ENCODE results near the gene BLTP2.

BLTP2 gene

GRCh38 chr17:28655160-28655559 is 10.2 kb upstream of the BLTP2 start:
- Histone ChIP-seq H3K4me3 (ENCODE audit: insufficient read depth, low read depth, low read length) (no peak overlapping the region), H3K4me1 (ENCODE audit: control insufficient read depth, insufficient read depth, low read length) (no peaks in the 10 kb centered on the region), H3K9me3 (ENCODE audit: control insufficient read depth, low read length) (no peaks in the 10 kb centered on the region), H3K27ac (ENCODE audit: insufficient read depth, low read depth, low read length, poor library complexity, severe bottlenecking) (no peak overlapping the region), H3K27me3 (ENCODE audit: control insufficient read depth, insufficient read depth, low read length, poor library complexity, severe bottlenecking) (no peaks in the 10 kb centered on the region), H3K36me3 (ENCODE audit: control insufficient read depth, insufficient read depth, low read length) (peaks cover 37% of the 10 kb centered on the region)
- WGBS, 2 experiments = 93 to 98% methylated on average over 5 of the region's 5 CpGs

- Histone ChIP-seq H3K27ac (ENCODE audit: insufficient read depth, low read depth, low read length, poor library complexity, severe bottlenecking) (no peak overlapping the region), H3K27me3 (ENCODE audit: control insufficient read depth, insufficient read depth, low read length, poor library complexity, severe bottlenecking) (no peaks in the 10 kb centered on the region), H3K9me3 (ENCODE audit: control insufficient read depth, low read length) (no peaks in the 10 kb centered on the region), H3K4me1 (ENCODE audit: control insufficient read depth, insufficient read depth, low read length) (peaks cover 4% of the 10 kb centered on the region), H3K36me3 (ENCODE audit: control insufficient read depth, insufficient read depth, low read length) (peaks cover 18% of the 10 kb centered on the region), H3K4me3 (ENCODE audit: insufficient read depth, low read depth, low read length) (no peak overlapping the region)
- 92 to 96% methylated on average over 2 of the region's 2 CpGs for WGBS, 2 experiments
Measured at GRCh38 chr17:28648698-28649097, 3.7 kb upstream of the BLTP2 start.

GRCh38 chr17:28646039-28646754 is 1.2 kb upstream of the BLTP2 start:
- WGBS, 2 experiments = 93 to 95% methylated on average over 11 of the region's 12 CpGs

DNA sequence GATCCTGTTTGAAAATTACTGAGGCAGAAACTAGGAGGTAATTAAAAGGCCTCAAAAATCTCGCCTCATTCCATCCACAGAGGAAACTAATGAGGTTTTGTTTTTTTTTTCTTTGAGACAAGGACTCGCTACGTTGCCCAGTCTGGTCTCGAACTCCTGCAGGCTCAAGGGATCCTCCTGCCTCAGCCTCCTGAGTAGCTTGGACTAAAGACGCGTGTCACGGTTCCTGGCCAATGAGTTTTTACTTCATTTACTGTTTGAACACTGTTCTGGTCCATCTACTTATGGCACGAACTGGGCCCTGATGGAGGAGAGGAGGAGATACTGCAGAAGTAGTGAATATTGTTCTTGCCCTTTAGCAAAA is 600 bp upstream of the BLTP2 start:
- 71 to 82% methylated on average over 8 of the region's 8 CpGs for WGBS, 2 experiments
- Histone ChIP-seq H3K9me3 (ENCODE audit: control insufficient read depth, low read length) (no peaks in the 10 kb centered on the region), H3K4me1 (ENCODE audit: control insufficient read depth, insufficient read depth, low read length) (peaks cover 7% of the 10 kb centered on the region), H3K27me3 (ENCODE audit: control insufficient read depth, insufficient read depth, low read length, poor library complexity, severe bottlenecking) (no peaks in the 10 kb centered on the region), H3K4me3 (ENCODE audit: insufficient read depth, low read depth, low read length) (peak overlapping the region; percentile 91), H3K27ac (ENCODE audit: insufficient read depth, low read depth, low read length, poor library complexity, severe bottlenecking) (peak overlapping the region; percentile 20), H3K36me3 (ENCODE audit: control insufficient read depth, insufficient read depth, low read length) (peaks cover 18% of the 10 kb centered on the region)

More at GRCh38 chr17:28646039-28646754, 1.2 kb upstream of the BLTP2 start:
- Histone ChIP-seq H3K4me3 (ENCODE audit: insufficient read depth, low read depth, low read length) (no peak overlapping the region), H3K27ac (ENCODE audit: insufficient read depth, low read depth, low read length, poor library complexity, severe bottlenecking) (no peak overlapping the region), H3K4me1 (ENCODE audit: control insufficient read depth, insufficient read depth, low read length) (peaks cover 7% of the 10 kb centered on the region), H3K9me3 (ENCODE audit: control insufficient read depth, low read length) (no peaks in the 10 kb centered on the region), H3K36me3 (ENCODE audit: control insufficient read depth, insufficient read depth, low read length) (peaks cover 21% of the 10 kb centered on the region), H3K27me3 (ENCODE audit: control insufficient read depth, insufficient read depth, low read length, poor library complexity, severe bottlenecking) (no peaks in the 10 kb centered on the region)

- Histone ChIP-seq H3K36me3 (ENCODE audit: control insufficient read depth, insufficient read depth, low read length) (peaks cover 29% of the 10 kb centered on the region), H3K27ac (ENCODE audit: insufficient read depth, low read depth, low read length, poor library complexity, severe bottlenecking) (peak overlapping the region; percentile 76), H3K4me3 (ENCODE audit: insufficient read depth, low read depth, low read length) (peak overlapping the region; percentile 91), H3K27me3 (ENCODE audit: control insufficient read depth, insufficient read depth, low read length, poor library complexity, severe bottlenecking) (no peaks in the 10 kb centered on the region), H3K9me3 (ENCODE audit: control insufficient read depth, low read length) (no peaks in the 10 kb centered on the region), H3K4me1 (ENCODE audit: control insufficient read depth, insufficient read depth, low read length) (peaks cover 7% of the 10 kb centered on the region)
- WGBS, 2 experiments = 2 to 3% methylated on average over 18 of the region's 18 CpGs
Measured at GRCh38 chr17:28643983-28644786, 773 bp downstream of the BLTP2 start.

DNA sequence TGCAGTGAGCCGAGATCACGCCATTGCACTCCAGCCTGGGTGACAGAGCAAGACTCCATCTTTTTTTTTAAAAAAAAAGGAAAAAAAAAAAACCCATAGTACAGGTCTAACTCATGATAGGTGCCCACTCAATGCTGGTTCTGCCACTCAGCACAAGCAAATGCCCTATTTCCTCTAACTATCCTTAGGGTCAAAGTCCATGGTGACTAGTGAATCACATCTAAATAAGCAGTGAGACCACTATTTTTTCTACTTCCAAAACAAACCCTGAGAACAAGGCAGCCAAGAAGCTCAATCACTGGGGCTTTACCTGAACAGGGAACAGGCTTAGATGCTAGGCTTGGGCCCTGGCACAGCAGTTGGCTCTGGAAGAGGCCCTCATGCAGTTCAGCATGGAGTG is 3.4 kb downstream of the BLTP2 start:
- H3K4me1 ChIP-seq (ENCODE audit: control insufficient read depth, insufficient read depth, low read length) = peaks cover 7% of the 10 kb centered on the region
- no peaks in the 10 kb centered on the region for H3K27me3 ChIP-seq (ENCODE audit: control insufficient read depth, insufficient read depth, low read length, poor library complexity, severe bottlenecking)
- H3K27ac ChIP-seq (ENCODE audit: insufficient read depth, low read depth, low read length, poor library complexity, severe bottlenecking) = no peak overlapping the region
- peaks cover 49% of the 10 kb centered on the region for H3K36me3 ChIP-seq (ENCODE audit: control insufficient read depth, insufficient read depth, low read length)
- 89 to 96% methylated on average over 2 of the region's 2 CpGs for WGBS, 2 experiments
- H3K9me3 ChIP-seq (ENCODE audit: control insufficient read depth, low read length) = no peaks in the 10 kb centered on the region
- H3K4me3 ChIP-seq (ENCODE audit: insufficient read depth, low read depth, low read length) = no peak overlapping the region

DNA sequence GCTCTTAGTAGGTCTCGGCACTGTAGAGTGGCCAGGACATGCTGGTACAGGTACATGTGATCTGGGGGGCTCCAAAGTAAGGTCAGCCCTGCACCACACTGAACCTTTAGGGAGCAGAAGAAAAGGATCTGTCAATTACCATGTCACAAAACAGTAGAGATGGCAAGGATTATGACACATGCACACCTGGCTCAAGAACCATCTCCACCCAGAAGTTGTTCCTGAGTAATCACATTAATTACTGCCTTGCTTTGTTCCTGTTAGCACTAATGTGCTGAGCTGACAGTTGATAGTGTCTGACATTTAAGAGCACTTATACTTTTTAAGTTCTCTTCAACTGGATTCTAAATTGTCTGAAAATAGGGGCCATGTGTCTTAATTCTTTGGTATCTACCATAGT is 9.5 kb downstream of the BLTP2 start:
- Histone ChIP-seq H3K36me3 (ENCODE audit: control insufficient read depth, insufficient read depth, low read length) (peaks cover 89% of the 10 kb centered on the region), H3K9me3 (ENCODE audit: control insufficient read depth, low read length) (no peaks in the 10 kb centered on the region), H3K27me3 (ENCODE audit: control insufficient read depth, insufficient read depth, low read length, poor library complexity, severe bottlenecking) (no peaks in the 10 kb centered on the region), H3K27ac (ENCODE audit: insufficient read depth, low read depth, low read length, poor library complexity, severe bottlenecking) (no peak overlapping the region), H3K4me1 (ENCODE audit: control insufficient read depth, insufficient read depth, low read length) (no peaks in the 10 kb centered on the region), H3K4me3 (ENCODE audit: insufficient read depth, low read depth, low read length) (no peak overlapping the region)
- WGBS, 2 experiments = 95 to 97% methylated on average over 1 of the region's 1 CpG

- Histone ChIP-seq H3K4me1 (ENCODE audit: control insufficient read depth, insufficient read depth, low read length) (no peaks in the 10 kb centered on the region), H3K27ac (ENCODE audit: insufficient read depth, low read depth, low read length, poor library complexity, severe bottlenecking) (no peak overlapping the region), H3K27me3 (ENCODE audit: control insufficient read depth, insufficient read depth, low read length, poor library complexity, severe bottlenecking) (no peaks in the 10 kb centered on the region), H3K9me3 (ENCODE audit: control insufficient read depth, low read length) (no peaks in the 10 kb centered on the region), H3K36me3 (ENCODE audit: control insufficient read depth, insufficient read depth, low read length) (peaks cover 81% of the 10 kb centered on the region), H3K4me3 (ENCODE audit: insufficient read depth, low read depth, low read length) (no peak overlapping the region)
- WGBS, 2 experiments = 94 to 96% methylated on average over 14 of the region's 14 CpGs
Measured at GRCh38 chr17:28634206-28634865, 10.6 kb downstream of the BLTP2 start.

DNA sequence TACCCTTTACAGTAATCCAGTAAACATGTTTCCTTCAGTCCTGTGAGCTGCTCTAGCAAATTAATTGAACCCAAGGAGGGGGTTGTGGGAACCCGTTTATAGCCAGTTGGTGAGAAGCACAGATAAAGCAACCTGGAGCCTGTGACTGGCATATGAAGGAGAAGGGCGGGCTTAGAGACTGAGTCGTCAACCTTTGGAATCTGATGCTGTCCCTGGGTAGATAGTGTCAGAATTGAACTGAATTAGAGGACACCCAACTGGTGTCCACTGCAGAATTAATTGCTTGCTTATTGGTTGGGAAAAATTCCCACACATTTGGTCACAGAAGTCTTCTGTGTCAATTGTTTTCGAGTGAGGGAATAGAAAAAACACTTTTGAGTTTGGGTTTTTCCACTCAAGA is 18.1 kb downstream of the BLTP2 start:
- Histone ChIP-seq H3K4me1 (ENCODE audit: control insufficient read depth, insufficient read depth, low read length) (no peaks in the 10 kb centered on the region), H3K27ac (ENCODE audit: insufficient read depth, low read depth, low read length, poor library complexity, severe bottlenecking) (no peak overlapping the region), H3K27me3 (ENCODE audit: control insufficient read depth, insufficient read depth, low read length, poor library complexity, severe bottlenecking) (no peaks in the 10 kb centered on the region), H3K36me3 (ENCODE audit: control insufficient read depth, insufficient read depth, low read length) (peaks cover 51% of the 10 kb centered on the region), H3K9me3 (ENCODE audit: control insufficient read depth, low read length) (no peaks in the 10 kb centered on the region), H3K4me3 (ENCODE audit: insufficient read depth, low read depth, low read length) (no peak overlapping the region)
- WGBS, 2 experiments = 95 to 97% methylated on average over 4 of the region's 4 CpGs

DNA sequence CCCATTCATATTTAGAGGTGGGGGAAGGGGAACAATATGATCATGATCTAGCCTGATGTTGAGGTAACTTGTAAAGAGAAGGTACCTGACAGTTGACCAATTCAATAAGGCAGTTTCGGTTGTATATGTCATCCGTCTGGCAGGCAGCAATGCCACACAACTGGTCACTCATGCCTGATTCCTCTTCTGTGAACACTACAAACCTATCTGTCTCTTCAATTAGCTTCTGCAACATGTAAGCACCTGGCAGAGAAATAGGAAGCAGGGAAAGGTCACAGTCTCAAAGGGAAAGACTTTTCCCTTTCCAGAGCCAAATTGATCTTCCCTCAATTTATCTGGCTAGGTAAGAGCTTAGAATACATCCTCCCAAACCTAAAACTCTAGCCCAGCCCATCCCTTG is 20.8 kb downstream of the BLTP2 start:
- no peaks in the 10 kb centered on the region for H3K27me3 ChIP-seq (ENCODE audit: control insufficient read depth, insufficient read depth, low read length, poor library complexity, severe bottlenecking)
- no peaks in the 10 kb centered on the region for H3K4me1 ChIP-seq (ENCODE audit: control insufficient read depth, insufficient read depth, low read length)
- WGBS, 2 experiments = 96 to 97% methylated on average over 2 of the region's 2 CpGs
- no peak overlapping the region for H3K27ac ChIP-seq (ENCODE audit: insufficient read depth, low read depth, low read length, poor library complexity, severe bottlenecking)
- no peaks in the 10 kb centered on the region for H3K9me3 ChIP-seq (ENCODE audit: control insufficient read depth, low read length)
- peaks cover 63% of the 10 kb centered on the region for H3K36me3 ChIP-seq (ENCODE audit: control insufficient read depth, insufficient read depth, low read length)
- no peak overlapping the region for H3K4me3 ChIP-seq (ENCODE audit: insufficient read depth, low read depth, low read length)

Data from ectodermal cell (in vitro differentiated cells).